IPS-NIHi7 (cell line): ENCODE results near the gene MYCBPAP.

Source experiments
- DNase-seq: peaks from one replicate; pipeline ENCODE4 v3.0.0; 2012; ENCODE audit warnings: mixed read lengths; ENCODE audit errors: extremely low spot score

The MYCBPAP gene

GRCh38 chr17:50573866-50574611, 65.8 kb downstream of the MYCBPAP start:
- no peak for DNase-seq

GRCh38 chr17:50575581-50576210, 67.5 kb downstream of the MYCBPAP start:
- DNase-seq, result no peak

GRCh38 chr17:50576864-50577263, 68.6 kb downstream of the MYCBPAP start:
- no peak for DNase-seq

GRCh38 chr17:50577451-50577954, 69.3 kb downstream of the MYCBPAP start:
- no peak for DNase-seq

GRCh38 chr17:50578173-50578572, 69.9 kb downstream of the MYCBPAP start:
- DNase-seq, result no peak

- DNase-seq, result no peak
Measured at GRCh38 chr17:50579399-50579798, 71.2 kb downstream of the MYCBPAP start.

- DNase-seq, result no peak
Measured at GRCh38 chr17:50580646-50581045, 72.4 kb downstream of the MYCBPAP start.
